Fibroblast of villous mesenchyme (primary cell): ENCODE results near the gene MISP3. TPM values are rescaled to one million over a fixed set of nuclear protein-coding genes. Genes with fewer than 3 reads are reported as not detected.
A peak's percentile ranks its signal among the peaks of the same experiment; 100 is the strongest.

ENCODE experiments used
- DNase-seq: peaks from one replicate; pipeline ENCODE4 v3.0.0-alpha.2; 2010; ENCODE audit warnings: low read depth
- H3K4me3 ChIP-seq: 2 replicates; pipeline ENCODE4 v1.5.1; 2011; ENCODE audit warnings: low read depth, mild to moderate bottlenecking, low read length
- total RNA-seq: library from RNA; depleted of rRNA; stranded (reverse); fragments of >200 nt; gene quantifications from 2 replicates; pipeline ENCODE4 v1.2.3, GENCODE V29; 2012
- TF ChIP-seq, protein P1 (sequence below): IDR thresholded peaks from 2 replicates; pipeline ENCODE4 v1.5.1; 2012; ENCODE audit warnings: low read depth, mild to moderate bottlenecking, low read length; ENCODE audit not compliant: insufficient read depth

The MISP3 gene
- total RNA-seq, 1 donor = under 0.01 TPM

DNA sequence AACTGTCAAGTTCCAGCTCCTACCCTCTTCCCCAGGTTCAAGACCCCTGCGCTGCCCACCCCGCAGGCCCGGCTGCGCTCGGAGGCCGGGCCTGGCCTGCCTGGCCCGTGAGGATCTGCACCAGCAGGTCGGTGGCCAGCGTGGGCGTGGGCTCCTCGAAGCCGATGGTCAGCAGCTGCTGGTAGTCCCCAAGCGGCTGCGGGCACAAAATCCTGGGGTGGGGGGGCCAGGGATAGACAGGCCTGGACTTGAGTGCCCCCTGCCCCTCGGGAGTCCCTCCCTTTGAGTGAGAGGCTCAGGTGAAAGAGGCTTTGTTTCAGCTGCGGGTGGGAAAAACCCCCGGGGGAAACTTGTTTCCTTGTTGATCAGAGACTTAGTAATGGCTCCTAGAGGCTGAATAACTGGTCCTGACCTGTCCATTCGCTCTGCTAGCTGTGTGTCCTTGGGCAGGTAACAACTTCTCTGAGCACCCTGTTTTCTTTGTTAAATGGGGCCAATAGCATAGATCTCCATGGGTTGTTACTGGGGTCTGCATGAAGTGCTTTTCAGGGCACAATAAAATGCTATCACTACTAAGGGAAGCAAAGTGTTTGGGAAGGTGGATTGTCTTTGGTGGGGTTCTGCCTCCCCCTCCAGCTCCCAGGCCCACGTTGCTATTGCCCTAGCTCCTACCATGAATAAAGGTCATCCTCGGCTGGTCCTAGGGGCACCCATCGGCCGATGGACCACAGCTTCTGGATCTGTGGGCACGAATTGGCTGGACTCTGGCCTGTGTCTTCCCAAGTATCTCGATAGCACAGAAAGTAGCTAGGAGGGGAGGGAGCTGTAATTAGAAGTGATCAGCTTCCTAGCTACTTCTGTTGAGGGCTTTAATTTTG lies 9.4 kb downstream of the MISP3 start:
- peak overlapping the region; percentile 86 for H3K4me3 ChIP-seq
- TF ChIP-seq, protein P1, sequence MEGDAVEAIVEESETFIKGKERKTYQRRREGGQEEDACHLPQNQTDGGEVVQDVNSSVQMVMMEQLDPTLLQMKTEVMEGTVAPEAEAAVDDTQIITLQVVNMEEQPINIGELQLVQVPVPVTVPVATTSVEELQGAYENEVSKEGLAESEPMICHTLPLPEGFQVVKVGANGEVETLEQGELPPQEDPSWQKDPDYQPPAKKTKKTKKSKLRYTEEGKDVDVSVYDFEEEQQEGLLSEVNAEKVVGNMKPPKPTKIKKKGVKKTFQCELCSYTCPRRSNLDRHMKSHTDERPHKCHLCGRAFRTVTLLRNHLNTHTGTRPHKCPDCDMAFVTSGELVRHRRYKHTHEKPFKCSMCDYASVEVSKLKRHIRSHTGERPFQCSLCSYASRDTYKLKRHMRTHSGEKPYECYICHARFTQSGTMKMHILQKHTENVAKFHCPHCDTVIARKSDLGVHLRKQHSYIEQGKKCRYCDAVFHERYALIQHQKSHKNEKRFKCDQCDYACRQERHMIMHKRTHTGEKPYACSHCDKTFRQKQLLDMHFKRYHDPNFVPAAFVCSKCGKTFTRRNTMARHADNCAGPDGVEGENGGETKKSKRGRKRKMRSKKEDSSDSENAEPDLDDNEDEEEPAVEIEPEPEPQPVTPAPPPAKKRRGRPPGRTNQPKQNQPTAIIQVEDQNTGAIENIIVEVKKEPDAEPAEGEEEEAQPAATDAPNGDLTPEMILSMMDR = no peak
- no peak for DNase-seq

DNA sequence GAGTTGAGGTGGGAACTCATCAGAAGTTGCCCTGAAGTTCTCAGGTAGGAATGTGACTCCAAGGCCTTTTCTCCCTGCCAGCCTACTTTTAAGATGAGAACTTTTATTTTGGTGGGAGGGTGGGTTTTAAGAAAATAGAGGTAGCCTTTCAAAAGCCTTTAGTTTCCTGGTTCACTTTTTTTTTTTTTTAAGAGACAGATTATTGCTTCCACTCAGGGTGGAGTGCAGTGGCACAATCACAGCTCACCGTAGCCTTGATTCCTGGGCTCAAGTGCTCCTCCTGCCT lies 10.0 kb downstream of the MISP3 start:
- TF ChIP-seq, protein P1 = no peak
- DNase-seq = no peak
- H3K4me3 ChIP-seq = peak overlapping the region; percentile 86

DNA sequence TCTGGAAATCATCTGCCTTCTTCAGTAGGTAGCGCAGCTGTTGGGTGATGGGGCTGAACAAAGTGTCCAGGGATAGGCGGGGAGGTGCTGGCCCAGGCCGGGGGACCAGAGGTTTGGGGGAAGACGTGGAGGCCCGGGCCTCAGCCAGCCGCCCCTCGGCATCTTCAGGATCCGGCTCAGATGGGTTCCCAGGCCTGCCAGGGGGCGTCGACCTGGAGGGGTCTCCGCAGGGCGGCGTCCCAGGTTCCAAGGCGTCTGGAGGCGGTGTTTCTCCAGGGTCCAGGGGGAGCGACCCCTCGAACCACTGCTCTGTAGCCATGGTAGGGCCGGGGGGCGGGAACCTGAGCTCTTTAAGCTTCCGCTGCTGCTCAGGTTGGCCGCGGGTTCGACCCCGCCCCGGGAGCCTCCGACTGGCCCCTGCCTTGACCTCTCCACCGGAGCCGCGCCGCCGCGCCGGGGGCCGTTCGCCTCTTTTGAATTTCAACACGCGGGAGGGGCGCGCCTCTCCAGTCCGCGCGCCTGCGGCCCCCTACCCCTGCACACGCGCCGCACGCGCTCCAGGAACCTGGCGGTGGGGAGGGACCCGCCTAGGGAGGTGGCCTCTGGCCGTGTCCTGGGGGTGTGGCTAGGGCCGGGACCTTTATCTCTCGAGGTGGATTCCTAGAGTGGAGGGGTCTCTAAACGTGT lies 12.9 kb downstream of the MISP3 start, which contains the start of gene C19orf67:
C19orf67 (minus strand) TSS at position 475 of the 687 bp plus-strand sequence; CDS start at position 319, 156 bp downstream.
- no peak within 1 kb of the TSS for H3K4me3 ChIP-seq
- DNase-seq = no peak
- TF ChIP-seq, protein P1 = no peak

DNA sequence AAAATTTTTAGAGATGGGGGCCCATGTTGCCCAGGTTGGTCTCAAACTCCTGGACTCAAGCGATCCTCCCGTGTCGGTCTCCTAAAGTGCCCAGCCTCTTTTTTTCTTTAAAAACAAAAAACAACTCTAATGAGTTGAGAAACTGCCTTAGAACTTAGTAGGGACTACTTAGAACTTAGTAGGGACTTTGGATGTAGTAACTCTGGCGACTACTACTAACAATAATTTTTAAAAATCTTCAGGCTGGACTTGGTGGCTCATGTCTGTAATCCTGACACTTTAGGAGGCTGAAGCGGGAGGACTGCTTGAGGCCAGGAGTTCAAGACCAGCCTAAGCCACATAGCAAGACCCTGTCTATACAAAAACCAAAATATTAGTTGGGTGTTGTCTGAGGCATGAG lies 13.5 kb downstream of the MISP3 start:
- H3K4me3 ChIP-seq = no peak overlapping the region
- no peak for DNase-seq
- TF ChIP-seq, protein P1 = no peak

DNA sequence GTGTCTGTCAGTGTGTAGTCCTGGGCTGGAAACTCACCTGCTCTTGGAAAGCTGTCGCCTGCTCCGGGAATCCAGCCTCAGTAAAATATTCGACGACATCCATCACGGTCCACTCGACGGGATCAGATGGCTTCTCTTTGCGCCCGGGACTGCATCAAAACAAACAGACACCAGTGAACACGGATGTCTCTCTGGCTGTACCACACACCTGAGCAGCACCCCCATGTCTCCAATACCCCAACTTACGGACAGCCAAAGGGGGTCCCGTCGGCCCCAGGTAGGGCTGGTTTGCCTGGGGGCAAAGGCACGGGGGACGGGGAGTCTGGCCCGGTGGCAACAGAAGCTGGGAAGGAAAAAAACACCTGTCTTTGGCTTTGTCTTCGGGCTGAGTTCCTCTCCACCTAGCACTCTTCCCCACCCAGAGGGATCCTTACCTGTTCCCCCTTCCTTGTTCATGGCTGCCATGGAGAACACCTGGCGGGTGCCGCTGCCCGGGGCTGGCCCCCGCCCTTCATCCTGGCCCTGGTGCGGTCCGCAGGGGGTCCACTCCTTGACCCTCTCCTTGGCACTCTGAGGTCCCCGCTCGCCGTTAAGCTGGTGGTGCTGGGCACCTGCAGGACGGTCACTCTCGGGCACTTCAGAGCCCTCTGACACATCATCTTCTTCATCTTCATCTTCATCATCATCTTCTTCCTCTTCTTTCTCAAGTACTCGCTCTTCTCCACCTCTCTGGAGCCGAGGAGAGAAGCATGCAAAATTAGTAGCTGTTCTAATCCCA lies 16.2 kb downstream of the MISP3 start:
- TF ChIP-seq, protein P1 = no peak
- H3K4me3 ChIP-seq = peak overlapping the region; percentile 66
- no peak for DNase-seq

DNA sequence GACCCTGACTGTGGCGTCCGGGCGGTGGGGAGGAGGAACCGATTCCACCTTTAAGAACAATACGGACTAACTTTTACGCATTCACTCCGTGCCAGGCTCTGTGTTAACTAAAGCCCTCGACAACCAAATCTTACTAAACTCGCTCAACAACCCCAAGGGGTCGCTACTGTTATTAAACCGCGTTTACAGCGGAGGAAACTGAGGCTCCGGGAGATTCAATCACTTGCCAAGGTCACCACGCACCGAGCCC lies 16.8 kb downstream of the MISP3 start:
- H3K4me3 ChIP-seq = peak overlapping the region; percentile 66
- peak; percentile 37 for DNase-seq
- TF ChIP-seq, protein P1 = peak; percentile 18
